Neuronal stem cell (in vitro differentiated cells): ENCODE data around the gene CAVIN4.

Experiments used
- DNase-seq: peaks from one replicate; pipeline ENCODE4 v3.0.0-alpha.2; 2013; ENCODE audit warnings: low spot score
- H2AFZ ChIP-seq: one replicate; pipeline ENCODE4 v1.6.1; 2013; ENCODE audit warnings: mild to moderate bottlenecking, low read length, inconsistent platforms
- H2AK5ac ChIP-seq: 2 replicates; pipeline ENCODE4 v1.6.1; 2013; ENCODE audit warnings: low read depth, mild to moderate bottlenecking, inconsistent platforms, low read length, moderate library complexity, mixed read lengths
- H2BK120ac ChIP-seq: 2 replicates; pipeline ENCODE4 v1.6.1; 2013; ENCODE audit warnings: low read depth, mild to moderate bottlenecking, inconsistent platforms, low read length, moderate library complexity, mixed read lengths
- H2BK12ac ChIP-seq: one replicate; pipeline ENCODE4 v1.6.1; 2013; ENCODE audit warnings: low read length, inconsistent platforms
- H2BK15ac ChIP-seq: 2 replicates; pipeline ENCODE4 v1.6.1; 2013; ENCODE audit warnings: mild to moderate bottlenecking, low read length, inconsistent platforms, mixed read lengths
- H2BK5ac ChIP-seq: one replicate; pipeline ENCODE4 v1.6.1; 2013; ENCODE audit warnings: inconsistent platforms, mild to moderate bottlenecking, low read length, moderate library complexity
- H3K14ac ChIP-seq: one replicate; pipeline ENCODE4 v1.6.1; 2013; ENCODE audit warnings: low read length, inconsistent platforms
- H3K18ac ChIP-seq: 2 replicates; pipeline ENCODE4 v1.6.1; 2013; ENCODE audit warnings: low read length, inconsistent platforms
- H3K23ac ChIP-seq: 2 replicates; pipeline ENCODE4 v1.6.1; 2013; ENCODE audit warnings: low read depth, mild to moderate bottlenecking, mixed read lengths, low read length, inconsistent platforms; ENCODE audit not compliant: poor library complexity
- H3K27ac ChIP-seq: replicated peaks from 3 replicates; pipeline ENCODE4 v1.5.1; 2013; ENCODE audit warnings: low read length, inconsistent platforms
- H3K27me3 ChIP-seq, 3 experiments: 2 replicates each; pipeline ENCODE4 v1.6.1; 2013; ENCODE audit warnings: low read length in 3 of 3, mild to moderate bottlenecking in 2 of 3, inconsistent platforms in 1 of 3, low read depth in 1 of 3, mixed read lengths in 1 of 3, moderate library complexity in 1 of 3; ENCODE audit not compliant: control insufficient read depth in 3 of 3, insufficient read depth in 3 of 3
- H3K36me3 ChIP-seq, 2 donors: replicated peaks in 1 of 2; 2 replicates each; pipeline ENCODE4 v1.6.1; 2013; ENCODE audit warnings: low read length in 2 of 2; ENCODE audit not compliant: control insufficient read depth in 2 of 2, insufficient read depth in 2 of 2
- H3K4ac ChIP-seq: 2 replicates; pipeline ENCODE4 v1.6.1; 2013; ENCODE audit warnings: inconsistent platforms, mild to moderate bottlenecking, low read length, moderate library complexity
- H3K4me1 ChIP-seq, 2 donors: 1 replicate in 1 of 2; 2 replicates in 1 of 2; pipeline ENCODE4 v1.6.1; 2013; ENCODE audit warnings: low read length in 2 of 2, low read depth in 1 of 2; ENCODE audit not compliant: control insufficient read depth in 2 of 2, insufficient read depth in 1 of 2
- H3K4me2 ChIP-seq: one replicate; pipeline ENCODE4 v1.6.1; 2013; ENCODE audit warnings: mild to moderate bottlenecking, low read length, inconsistent platforms; ENCODE audit not compliant: insufficient read depth, poor library complexity, severe bottlenecking
- H3K4me3 ChIP-seq, 2 donors: 2 replicates each; pipeline ENCODE4 v1.5.1; 2013; ENCODE audit warnings: low read length in 2 of 2, mild to moderate bottlenecking in 2 of 2, inconsistent platforms in 1 of 2, moderate library complexity in 1 of 2
- H3K79me1 ChIP-seq: one replicate; pipeline ENCODE4 v1.6.1; 2013; ENCODE audit warnings: low read depth, mild to moderate bottlenecking, inconsistent platforms, low read length, moderate library complexity
- H3K9ac ChIP-seq: one replicate; pipeline ENCODE4 v1.6.1; 2013; ENCODE audit warnings: mild to moderate bottlenecking, low read depth, low read length, inconsistent platforms; ENCODE audit not compliant: poor library complexity
- H3K9me3 ChIP-seq, 2 donors: replicated peaks in 1 of 2; 2 replicates each; pipeline versions ENCODE3 to v1.6.1; 2013; ENCODE audit warnings: low read length in 2 of 2, mild to moderate bottlenecking in 2 of 2, inconsistent platforms in 1 of 2, low read depth in 1 of 2, mixed read lengths in 1 of 2, moderate library complexity in 1 of 2; ENCODE audit not compliant: control insufficient read depth in 2 of 2, insufficient read depth in 1 of 2
- H4K8ac ChIP-seq: one replicate; pipeline ENCODE4 v1.6.1; 2013; ENCODE audit warnings: low read depth, mild to moderate bottlenecking, inconsistent platforms, low read length, moderate library complexity
- H4K91ac ChIP-seq: one replicate; pipeline ENCODE4 v1.6.1; 2013; ENCODE audit warnings: low read length, low read depth, mild to moderate bottlenecking, inconsistent platforms; ENCODE audit not compliant: poor library complexity
- WGBS, 2 donors: extraction: QIAGEN DNeasy Blood & Tissue Kit; methylation state at CpG; one replicate each; pipeline ENCODE4 v1.1.7; 2013; ENCODE audit warnings: missing lambda C conversion rate in 2 of 2, mixed read lengths in 1 of 2; ENCODE audit not compliant: insufficient read length in 2 of 2, insufficient replicate concordance in 1 of 2; ENCODE audit errors: extremely low coverage in 2 of 2; 5-methylcytosine and 5-hydroxymethylcytosine counted together

CAVIN4 gene

GRCh38 chr9:100578610-100579009 is 731 bp downstream of the CAVIN4 start:
- no peak overlapping the region for H3K4ac ChIP-seq
- no peak overlapping the region for H4K8ac ChIP-seq
- H3K23ac ChIP-seq = no peak overlapping the region
- no peak overlapping the region for H2AFZ ChIP-seq
- no peaks in the 10 kb centered on the region for H3K27me3 ChIP-seq
- H3K4me2 ChIP-seq = no peak overlapping the region
- no peaks in the 10 kb centered on the region for H3K9me3 ChIP-seq
- no peaks in the 10 kb centered on the region for H3K79me1 ChIP-seq
- H2BK5ac ChIP-seq = no peak overlapping the region
- H2BK120ac ChIP-seq = no peak overlapping the region
- no peak overlapping the region for H2AK5ac ChIP-seq
- H3K14ac ChIP-seq = no peak overlapping the region
- H4K91ac ChIP-seq = no peak overlapping the region
- no peak overlapping the region for H2BK15ac ChIP-seq
- H2BK12ac ChIP-seq = no peak overlapping the region
- no peak overlapping the region for H3K18ac ChIP-seq
- H3K4me1 ChIP-seq = no peaks in the 10 kb centered on the region
- WGBS, 2 donors = no CpG with 5 or more reads among the region's 1 CpG
- no peak for DNase-seq
- no peak overlapping the region for H3K27ac ChIP-seq
- no peak overlapping the region for H3K9ac ChIP-seq
- H3K4me3 ChIP-seq = no peak overlapping the region
- peaks cover 21 to 98% of the 10 kb centered on the region in 2 donors for H3K36me3 ChIP-seq

DNA sequence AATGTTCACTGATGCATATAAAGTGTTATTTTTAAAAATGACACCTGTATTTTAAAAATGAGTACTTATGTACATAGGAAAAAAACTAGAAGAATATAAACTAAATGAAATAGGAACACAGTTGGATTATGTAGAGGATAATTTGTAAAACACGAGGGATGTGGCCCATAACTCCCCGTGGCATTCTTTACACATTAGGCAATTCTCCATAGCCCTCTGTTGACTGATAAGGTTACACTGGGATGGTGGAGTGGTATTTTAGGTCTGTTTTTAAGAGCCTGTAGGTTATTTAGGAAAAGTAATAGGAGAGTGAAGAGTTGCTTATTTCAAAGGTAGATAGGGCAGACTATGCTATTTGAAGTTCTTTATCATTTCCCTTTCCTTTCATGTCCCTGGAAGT is 1.8 kb downstream of the CAVIN4 start:
- Histone ChIP-seq H3K9me3 (no peaks in the 10 kb centered on the region), H3K4me3 (no peak overlapping the region), H3K4ac (no peak overlapping the region), H4K8ac (no peak overlapping the region), H3K36me3 (peaks cover 22 to 98% of the 10 kb centered on the region in 2 donors), H2BK15ac (no peak overlapping the region), H4K91ac (no peak overlapping the region), H3K14ac (no peak overlapping the region), H2BK120ac (no peak overlapping the region), H2AK5ac (no peak overlapping the region), H3K79me1 (no peaks in the 10 kb centered on the region), H3K23ac (no peak overlapping the region), H3K4me1 (no peaks in the 10 kb centered on the region), H2BK12ac (no peak overlapping the region), H3K18ac (no peak overlapping the region), H3K27me3 (no peaks in the 10 kb centered on the region), H3K4me2 (no peak overlapping the region), H3K27ac (no peak overlapping the region), H3K9ac (no peak overlapping the region), H2BK5ac (no peak overlapping the region), H2AFZ (no peak overlapping the region)
- DNase-seq = no peak
- WGBS, 2 donors = no CpG with 5 or more reads among the region's 2 CpGs

- H3K4me2 ChIP-seq = no peak overlapping the region
- no peak overlapping the region for H3K9ac ChIP-seq
- no peak overlapping the region for H2BK15ac ChIP-seq
- no peaks in the 10 kb centered on the region for H3K9me3 ChIP-seq
- no peaks in the 10 kb centered on the region for H3K79me1 ChIP-seq
- no peak overlapping the region for H4K91ac ChIP-seq
- no peak for DNase-seq
- no peak overlapping the region for H2BK5ac ChIP-seq
- no peak overlapping the region for H2AK5ac ChIP-seq
- no peak overlapping the region for H2BK120ac ChIP-seq
- H3K18ac ChIP-seq = no peak overlapping the region
- no peak overlapping the region for H4K8ac ChIP-seq
- no peak overlapping the region for H3K27ac ChIP-seq
- no peak overlapping the region for H3K4me3 ChIP-seq
- whole genome bisulfite sequencing, 2 donors = no CpG with 5 or more reads among the region's 3 CpGs
- H2BK12ac ChIP-seq = no peak overlapping the region
- no peaks in the 10 kb centered on the region for H3K4me1 ChIP-seq
- H2AFZ ChIP-seq = no peak overlapping the region
- H3K4ac ChIP-seq = no peak overlapping the region
- no peaks in the 10 kb centered on the region for H3K27me3 ChIP-seq
- H3K14ac ChIP-seq = no peak overlapping the region
- peaks cover 23 to 98% of the 10 kb centered on the region in 2 donors for H3K36me3 ChIP-seq
- no peak overlapping the region for H3K23ac ChIP-seq
Measured at GRCh38 chr9:100580257-100580656, 2.4 kb downstream of the CAVIN4 start.

DNA sequence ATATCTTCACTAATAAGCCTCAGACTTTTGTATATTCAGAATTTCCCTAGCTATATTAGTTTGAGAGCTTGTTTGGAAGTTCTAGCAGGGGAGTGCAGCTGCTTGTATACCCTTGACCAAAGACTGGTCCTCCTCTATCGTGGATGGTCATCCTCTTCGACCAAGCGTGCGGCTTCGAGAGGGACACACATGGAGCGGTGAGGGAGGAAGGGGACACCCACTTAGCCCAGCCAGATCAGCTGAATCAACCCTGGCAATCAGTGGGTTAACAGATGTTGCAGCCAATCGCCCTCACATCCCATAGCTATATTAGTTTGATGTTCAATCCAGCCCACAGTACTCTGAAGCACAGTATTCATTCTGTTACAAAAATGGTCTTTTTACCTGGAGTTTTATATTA is 3.2 kb downstream of the CAVIN4 start:
- H4K8ac ChIP-seq = no peak overlapping the region
- no peak overlapping the region for H2BK15ac ChIP-seq
- no peak overlapping the region for H2BK12ac ChIP-seq
- H2AFZ ChIP-seq = no peak overlapping the region
- no peak overlapping the region for H3K9ac ChIP-seq
- H3K23ac ChIP-seq = no peak overlapping the region
- no peak overlapping the region for H3K14ac ChIP-seq
- DNase-seq = no peak
- H4K91ac ChIP-seq = no peak overlapping the region
- no peak overlapping the region for H3K18ac ChIP-seq
- no peak overlapping the region for H2BK5ac ChIP-seq
- peaks cover 23 to 98% of the 10 kb centered on the region in 2 donors for H3K36me3 ChIP-seq
- H3K4me3 ChIP-seq = no peak overlapping the region
- no peak overlapping the region for H2AK5ac ChIP-seq
- no peak overlapping the region for H3K27ac ChIP-seq
- H2BK120ac ChIP-seq = no peak overlapping the region
- no CpG with 5 or more reads among the region's 7 CpGs for WGBS, 2 donors
- no peaks in the 10 kb centered on the region for H3K4me1 ChIP-seq
- no peak overlapping the region for H3K4ac ChIP-seq
- H3K9me3 ChIP-seq = no peaks in the 10 kb centered on the region
- H3K4me2 ChIP-seq = no peak overlapping the region
- no peaks in the 10 kb centered on the region for H3K79me1 ChIP-seq
- H3K27me3 ChIP-seq = no peaks in the 10 kb centered on the region
